Measurements from ENCODE around the gene PHACTR1.

DNA sequence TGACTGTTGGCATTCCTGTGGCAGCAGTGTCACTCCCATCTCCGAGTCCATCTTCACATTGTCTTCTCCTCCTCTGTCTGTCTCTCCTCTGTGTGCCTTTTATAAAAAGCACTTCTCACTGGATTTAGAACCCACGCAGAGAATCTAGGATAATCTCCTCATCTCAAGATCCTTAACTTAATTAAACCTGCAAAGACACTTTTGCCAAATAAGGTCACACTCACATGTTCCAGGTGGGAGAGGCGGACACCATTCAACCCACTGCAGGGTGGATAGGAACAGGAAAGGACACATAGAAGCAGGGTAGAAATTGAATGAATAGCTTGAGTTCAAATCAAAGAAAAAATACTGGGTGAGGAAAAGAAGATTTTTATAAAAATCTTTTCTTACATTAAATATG lies 292.5 kb downstream of the PHACTR1 start:
- TF ChIP-seq MXI1 (IDR thresholded peaks at IDR 0.05; ENCODE audit: low read depth, low read length) (no peak), CTCF (IDR thresholded peaks at IDR 0.05) (no peak), TAF1 (IDR thresholded peaks at IDR 0.05; ENCODE audit: borderline replicate concordance, low read depth, low read length) (no peak), ZBTB33 (IDR thresholded peaks at IDR 0.05; ENCODE audit: borderline replicate concordance, low read depth) (no peak), GABPA (IDR thresholded peaks at IDR 0.05; ENCODE audit: low read depth) (no peak), POLR2AphosphoS5 (IDR thresholded peaks at IDR 0.05; ENCODE audit: low read depth, low read length) (no peak), USF1 (IDR thresholded peaks at IDR 0.05; ENCODE audit: borderline replicate concordance, low read depth) (no peak), RFX5 (IDR thresholded peaks at IDR 0.05; ENCODE audit: low read length) (no peak), RCOR1 (IDR thresholded peaks at IDR 0.05; ENCODE audit: low read length) (no peak), USF2 (IDR thresholded peaks at IDR 0.05; ENCODE audit: borderline replicate concordance, low read depth, low read length) (no peak)
- TF ChIP-seq, protein P1, sequence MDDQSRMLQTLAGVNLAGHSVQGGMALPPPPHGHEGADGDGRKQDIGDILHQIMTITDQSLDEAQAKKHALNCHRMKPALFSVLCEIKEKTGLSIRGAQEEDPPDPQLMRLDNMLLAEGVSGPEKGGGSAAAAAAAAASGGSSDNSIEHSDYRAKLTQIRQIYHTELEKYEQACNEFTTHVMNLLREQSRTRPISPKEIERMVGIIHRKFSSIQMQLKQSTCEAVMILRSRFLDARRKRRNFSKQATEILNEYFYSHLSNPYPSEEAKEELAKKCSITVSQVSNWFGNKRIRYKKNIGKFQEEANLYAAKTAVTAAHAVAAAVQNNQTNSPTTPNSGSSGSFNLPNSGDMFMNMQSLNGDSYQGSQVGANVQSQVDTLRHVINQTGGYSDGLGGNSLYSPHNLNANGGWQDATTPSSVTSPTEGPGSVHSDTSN (IDR thresholded peaks at IDR 0.05) = no peak

All from SK-N-SH (cell line).